K562 (cell line): ENCODE results near the gene MED29. TPM values are rescaled to one million over a fixed set of nuclear protein-coding genes. Genes with fewer than 3 reads are reported as not detected.

Experiments used
- ELF1 ChIP-seq: fragments of 200-800 bp; sonication (Bioruptor generic); IDR thresholded peaks from 2 replicates; pipeline ENCODE4 v1.6.1; 2016; ENCODE audit warnings: missing genetic modification characterization, missing compliant biosample characterization
- HNRNPL ChIP-seq: fragments of 200-400 bp; formaldehyde crosslinking; IDR thresholded peaks from 2 replicates; pipeline ENCODE4 v1.6.1; 2017; ENCODE audit warnings: low read depth, mild to moderate bottlenecking, low read length
- NCOA2 ChIP-seq, 2 experiments: fragments of 450-650 bp; IDR thresholded peaks; 2 replicates each; pipeline ENCODE4 v1.6.1; 2018; ENCODE audit warnings: mild to moderate bottlenecking in 2 of 2, moderate library complexity in 1 of 2; ENCODE audit not compliant: partially characterized antibody in 2 of 2
- NELFE ChIP-seq: IDR thresholded peaks from 2 replicates; pipeline ENCODE4 v1.6.1; 2011; ENCODE audit warnings: mild to moderate bottlenecking; ENCODE audit not compliant: insufficient read depth, insufficient read length
- RNF2 ChIP-seq: sonication (generic); IDR thresholded peaks from 2 replicates; pipeline ENCODE4 v1.6.1; 2016
- SAFB2 ChIP-seq: fragments of 200-400 bp; formaldehyde crosslinking; IDR thresholded peaks from 2 replicates; pipeline ENCODE4 v1.6.1; 2018; ENCODE audit warnings: borderline replicate concordance, low read length, low read depth, moderate library complexity; ENCODE audit not compliant: severe bottlenecking
- TRIM28 ChIP-seq: fragments of 450-650 bp; IDR thresholded peaks from 2 replicates; pipeline ENCODE4 v1.6.1; 2017
- TSC22D4 ChIP-seq: fragments of 450-650 bp; IDR thresholded peaks from 2 replicates; pipeline ENCODE4 v1.6.1; 2016; ENCODE audit warnings: missing genetic modification characterization, missing biosample characterization, control low read depth
- ZNF24 ChIP-seq: fragments of 450-650 bp; IDR thresholded peaks from 2 replicates; pipeline ENCODE4 v1.6.1; 2016
- ZNF274 ChIP-seq: IDR thresholded peaks from 2 replicates; pipeline ENCODE4 v1.6.1; 2011; ENCODE audit warnings: low read depth, mild to moderate bottlenecking, low read length, moderate library complexity, borderline replicate concordance
- ZNF41 ChIP-seq: fragments of 250-450 bp; sonication (Bioruptor Pico); conservative IDR thresholded peaks from 2 replicates; pipeline ENCODE4 v1.4.0; 2020; ENCODE audit warnings: mild to moderate bottlenecking
- ZNF561 ChIP-seq: fragments of 450-650 bp; formaldehyde crosslinking; conservative IDR thresholded peaks from 2 replicates; pipeline ENCODE4 v1.4.0; 2020; ENCODE audit warnings: mild to moderate bottlenecking, moderate library complexity
- ZNF76 ChIP-seq: fragments of 250-450 bp; sonication (Bioruptor Pico); IDR thresholded peaks from 2 replicates; pipeline ENCODE4 v1.4.0; 2020; ENCODE audit warnings: mild to moderate bottlenecking, moderate library complexity, borderline replicate concordance
- polyA plus RNA-seq, 8 experiments: library from polyadenylated mRNA; depleted of rRNA in 4 of 8; stranded (reverse) in 5 of 8; unstranded in 3 of 8; fragments of >200 nt; fragmentation: Nextera tagmentation in 2 of 8; fragmentation: Illumina TruSeq in 1 of 8; extraction: Ambion mirVana in 2 of 8; extraction: Trizol in 1 of 8; gene quantifications; 2 replicates each; pipeline versions ENCODE4 v1.2.1 to v1.2.3, GENCODE V29; 2011 to 2014; ENCODE audit warnings: inconsistent platforms in 1 of 8, missing spikeins in 1 of 8
- total RNA-seq, 7 experiments: library from RNA; depleted of rRNA in 6 of 7; stranded (reverse); fragments of >200 nt in 6 of 7; fragmentation: Illumina TruSeq in 2 of 7; extraction: Trizol in 2 of 7; gene quantifications; 2 replicates each; pipeline versions ENCODE4 v1.2.1 to v1.2.3, GENCODE V29; 2011 to 2021; ENCODE audit warnings: low replicate concordance in 1 of 7
- TF ChIP-seq, protein P1 (sequence below): fragments of 450-650 bp; IDR thresholded peaks from 2 replicates; pipeline ENCODE4 v1.6.1; 2017; ENCODE audit warnings: antibody characterized with exemption, mild to moderate bottlenecking
- TF ChIP-seq, protein P2 (sequence below): fragments of 250-450 bp; sonication (Bioruptor Pico); IDR thresholded peaks from 2 replicates; pipeline ENCODE4 v1.5.0; 2022; ENCODE audit warnings: mild to moderate bottlenecking
- TF ChIP-seq, protein P3 (sequence below): fragments of 250-450 bp; sonication (Bioruptor Pico); IDR thresholded peaks from 2 replicates; pipeline ENCODE4 v1.5.0; 2021
- TF ChIP-seq, protein P4 (sequence below): fragments of 250-450 bp; sonication (Bioruptor Pico); IDR thresholded peaks from 2 replicates; pipeline ENCODE4 v1.5.0; 2020; ENCODE audit warnings: mild to moderate bottlenecking, borderline replicate concordance

The MED29 gene
- total and polyA plus RNA-seq, 9 of the 15 experiments (the other 6 are each of a cell fraction or from before 2014, with no cell fraction given) = 1.8 to 22.6 (median 12.4) TPM

DNA sequence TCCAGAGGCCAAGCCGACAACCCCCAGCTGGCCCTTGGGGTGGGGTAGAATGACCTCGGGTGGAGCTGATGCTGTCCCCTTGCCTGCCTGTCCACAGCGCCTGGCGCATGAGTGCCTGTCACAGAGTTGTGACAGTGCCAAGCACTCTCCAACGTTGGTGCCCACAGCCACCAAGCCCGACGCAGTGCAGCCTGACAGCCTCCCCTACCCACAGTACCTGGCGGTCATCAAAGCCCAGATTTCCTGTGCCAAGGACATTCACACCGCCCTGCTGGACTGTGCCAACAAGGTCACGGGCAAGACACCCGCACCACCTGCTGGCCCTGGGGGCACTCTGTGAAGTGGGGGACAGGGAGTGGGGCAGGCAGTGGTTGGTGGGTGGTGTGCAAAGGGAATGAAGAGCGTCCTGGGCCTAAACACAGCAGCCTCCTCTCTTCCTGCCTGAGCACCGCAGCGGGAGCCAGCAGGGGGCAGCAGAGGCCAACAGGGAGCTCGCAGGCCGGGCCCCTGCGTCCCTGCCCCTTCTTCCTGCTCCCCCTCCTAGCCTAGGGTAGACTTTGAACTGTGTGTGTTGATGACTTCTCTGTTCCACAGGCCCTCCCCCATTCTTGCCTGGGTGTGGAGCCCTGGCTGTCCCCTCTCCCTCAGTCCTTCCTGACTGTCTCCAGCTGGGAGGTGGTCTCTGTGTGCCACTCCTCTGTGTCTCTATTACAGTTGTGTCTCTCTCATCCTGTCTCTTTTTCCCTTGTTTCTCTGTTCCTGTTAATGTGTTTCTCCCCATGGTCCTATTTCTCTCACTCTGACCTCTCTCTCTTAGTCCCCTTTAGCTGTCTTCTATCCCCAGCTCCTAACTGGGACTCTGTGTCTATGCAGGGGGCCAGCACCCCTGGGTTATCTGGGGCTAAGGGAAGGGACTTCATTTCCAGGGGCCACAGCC is 6.5 kb downstream of the MED29 start (continued):
- TF ChIP-seq ZNF24 (peak; percentile 28; the same call in 1 of the 2 replicates), HNRNPL (no peak), ZNF41 (CRISPR knock-in tag) (no peak; the same call in 1 of the 2 replicates), ZNF76 (CRISPR knock-in tag) (no peak), ZNF274 (no peak), ZNF561 (CRISPR knock-in tag) (no peak), SAFB2 (no peak), RNF2 (no peak), TRIM28 (no peak), NCOA2 (IDR thresholded peaks at IDR 0.05; ENCODE audit: partially characterized antibody in 2 of 2) (no peak), ELF1 (tag) (peak; percentile 73), NELFE (no peak), TSC22D4 (tag) (no peak)
- TF ChIP-seq, protein P1, sequence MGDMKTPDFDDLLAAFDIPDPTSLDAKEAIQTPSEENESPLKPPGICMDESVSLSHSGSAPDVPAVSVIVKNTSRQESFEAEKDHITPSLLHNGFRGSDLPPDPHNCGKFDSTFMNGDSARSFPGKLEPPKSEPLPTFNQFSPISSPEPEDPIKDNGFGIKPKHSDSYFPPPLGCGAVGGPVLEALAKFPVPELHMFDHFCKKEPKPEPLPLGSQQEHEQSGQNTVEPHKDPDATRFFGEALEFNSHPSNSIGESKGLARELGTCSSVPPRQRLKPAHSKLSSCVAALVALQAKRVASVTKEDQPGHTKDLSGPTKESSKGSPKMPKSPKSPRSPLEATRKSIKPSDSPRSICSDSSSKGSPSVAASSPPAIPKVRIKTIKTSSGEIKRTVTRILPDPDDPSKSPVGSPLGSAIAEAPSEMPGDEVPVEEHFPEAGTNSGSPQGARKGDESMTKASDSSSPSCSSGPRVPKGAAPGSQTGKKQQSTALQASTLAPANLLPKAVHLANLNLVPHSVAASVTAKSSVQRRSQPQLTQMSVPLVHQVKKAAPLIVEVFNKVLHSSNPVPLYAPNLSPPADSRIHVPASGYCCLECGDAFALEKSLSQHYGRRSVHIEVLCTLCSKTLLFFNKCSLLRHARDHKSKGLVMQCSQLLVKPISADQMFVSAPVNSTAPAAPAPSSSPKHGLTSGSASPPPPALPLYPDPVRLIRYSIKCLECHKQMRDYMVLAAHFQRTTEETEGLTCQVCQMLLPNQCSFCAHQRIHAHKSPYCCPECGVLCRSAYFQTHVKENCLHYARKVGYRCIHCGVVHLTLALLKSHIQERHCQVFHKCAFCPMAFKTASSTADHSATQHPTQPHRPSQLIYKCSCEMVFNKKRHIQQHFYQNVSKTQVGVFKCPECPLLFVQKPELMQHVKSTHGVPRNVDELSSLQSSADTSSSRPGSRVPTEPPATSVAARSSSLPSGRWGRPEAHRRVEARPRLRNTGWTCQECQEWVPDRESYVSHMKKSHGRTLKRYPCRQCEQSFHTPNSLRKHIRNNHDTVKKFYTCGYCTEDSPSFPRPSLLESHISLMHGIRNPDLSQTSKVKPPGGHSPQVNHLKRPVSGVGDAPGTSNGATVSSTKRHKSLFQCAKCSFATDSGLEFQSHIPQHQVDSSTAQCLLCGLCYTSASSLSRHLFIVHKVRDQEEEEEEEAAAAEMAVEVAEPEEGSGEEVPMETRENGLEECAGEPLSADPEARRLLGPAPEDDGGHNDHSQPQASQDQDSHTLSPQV = peak; percentile 62; the same call in 1 of the 2 replicates
- TF ChIP-seq, protein P2, sequence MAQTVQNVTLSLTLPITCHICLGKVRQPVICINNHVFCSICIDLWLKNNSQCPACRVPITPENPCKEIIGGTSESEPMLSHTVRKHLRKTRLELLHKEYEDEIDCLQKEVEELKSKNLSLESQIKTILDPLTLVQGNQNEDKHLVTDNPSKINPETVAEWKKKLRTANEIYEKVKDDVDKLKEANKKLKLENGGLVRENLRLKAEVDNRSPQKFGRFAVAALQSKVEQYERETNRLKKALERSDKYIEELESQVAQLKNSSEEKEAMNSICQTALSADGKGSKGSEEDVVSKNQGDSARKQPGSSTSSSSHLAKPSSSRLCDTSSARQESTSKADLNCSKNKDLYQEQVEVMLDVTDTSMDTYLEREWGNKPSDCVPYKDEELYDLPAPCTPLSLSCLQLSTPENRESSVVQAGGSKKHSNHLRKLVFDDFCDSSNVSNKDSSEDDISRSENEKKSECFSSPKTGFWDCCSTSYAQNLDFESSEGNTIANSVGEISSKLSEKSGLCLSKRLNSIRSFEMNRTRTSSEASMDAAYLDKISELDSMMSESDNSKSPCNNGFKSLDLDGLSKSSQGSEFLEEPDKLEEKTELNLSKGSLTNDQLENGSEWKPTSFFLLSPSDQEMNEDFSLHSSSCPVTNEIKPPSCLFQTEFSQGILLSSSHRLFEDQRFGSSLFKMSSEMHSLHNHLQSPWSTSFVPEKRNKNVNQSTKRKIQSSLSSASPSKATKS = no peak
- TF ChIP-seq, protein P3, sequence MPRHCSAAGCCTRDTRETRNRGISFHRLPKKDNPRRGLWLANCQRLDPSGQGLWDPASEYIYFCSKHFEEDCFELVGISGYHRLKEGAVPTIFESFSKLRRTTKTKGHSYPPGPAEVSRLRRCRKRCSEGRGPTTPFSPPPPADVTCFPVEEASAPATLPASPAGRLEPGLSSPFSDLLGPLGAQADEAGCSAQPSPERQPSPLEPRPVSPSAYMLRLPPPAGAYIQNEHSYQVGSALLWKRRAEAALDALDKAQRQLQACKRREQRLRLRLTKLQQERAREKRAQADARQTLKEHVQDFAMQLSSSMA = no peak
- TF ChIP-seq, protein P4, sequence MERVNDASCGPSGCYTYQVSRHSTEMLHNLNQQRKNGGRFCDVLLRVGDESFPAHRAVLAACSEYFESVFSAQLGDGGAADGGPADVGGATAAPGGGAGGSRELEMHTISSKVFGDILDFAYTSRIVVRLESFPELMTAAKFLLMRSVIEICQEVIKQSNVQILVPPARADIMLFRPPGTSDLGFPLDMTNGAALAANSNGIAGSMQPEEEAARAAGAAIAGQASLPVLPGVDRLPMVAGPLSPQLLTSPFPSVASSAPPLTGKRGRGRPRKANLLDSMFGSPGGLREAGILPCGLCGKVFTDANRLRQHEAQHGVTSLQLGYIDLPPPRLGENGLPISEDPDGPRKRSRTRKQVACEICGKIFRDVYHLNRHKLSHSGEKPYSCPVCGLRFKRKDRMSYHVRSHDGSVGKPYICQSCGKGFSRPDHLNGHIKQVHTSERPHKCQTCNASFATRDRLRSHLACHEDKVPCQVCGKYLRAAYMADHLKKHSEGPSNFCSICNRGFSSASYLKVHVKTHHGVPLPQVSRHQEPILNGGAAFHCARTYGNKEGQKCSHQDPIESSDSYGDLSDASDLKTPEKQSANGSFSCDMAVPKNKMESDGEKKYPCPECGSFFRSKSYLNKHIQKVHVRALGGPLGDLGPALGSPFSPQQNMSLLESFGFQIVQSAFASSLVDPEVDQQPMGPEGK (CRISPR knock-in tag) = no peak
